Brain microvascular endothelial cell (primary cell): Measurements from ENCODE around the gene PRAMEF1.

Experiments
- DNase-seq: peaks from one replicate; pipeline ENCODE4 v3.0.0-alpha.2; 2020
- H3K27ac ChIP-seq: fragments of 250-450 bp; sonication (Bioruptor Pico); 2 replicates; pipeline ENCODE4 v1.5.1; 2020; ENCODE audit warnings: mild to moderate bottlenecking, moderate library complexity
- H3K27me3 ChIP-seq: fragments of 250-450 bp; sonication (Bioruptor Pico); replicated peaks from 2 replicates; pipeline ENCODE4 v1.5.1; 2020; ENCODE audit warnings: mild to moderate bottlenecking
- H3K36me3 ChIP-seq: fragments of 250-450 bp; sonication (Bioruptor Pico); replicated peaks from 2 replicates; pipeline ENCODE4 v1.5.1; 2020; ENCODE audit warnings: mild to moderate bottlenecking
- H3K4me3 ChIP-seq: 2 replicates; pipeline ENCODE4 v1.5.1; 2011; ENCODE audit warnings: low read depth, mild to moderate bottlenecking, control low read depth, low read length, moderate library complexity
- in situ Hi-C: cut with HindIII; loops from 2 replicates; pipeline ENCODE4 v1.10.0; 2017; ENCODE audit warnings: low sequenced_read_pairs, low pct_ligation_motif_present
- TF ChIP-seq, protein P1 (sequence below): IDR thresholded peaks from 2 replicates; pipeline ENCODE4 v1.5.1; 2011; ENCODE audit warnings: low read depth, mild to moderate bottlenecking, moderate library complexity, low read length, control low read depth, inconsistent platforms; ENCODE audit errors: missing control alignments

The PRAMEF1 gene

DNA sequence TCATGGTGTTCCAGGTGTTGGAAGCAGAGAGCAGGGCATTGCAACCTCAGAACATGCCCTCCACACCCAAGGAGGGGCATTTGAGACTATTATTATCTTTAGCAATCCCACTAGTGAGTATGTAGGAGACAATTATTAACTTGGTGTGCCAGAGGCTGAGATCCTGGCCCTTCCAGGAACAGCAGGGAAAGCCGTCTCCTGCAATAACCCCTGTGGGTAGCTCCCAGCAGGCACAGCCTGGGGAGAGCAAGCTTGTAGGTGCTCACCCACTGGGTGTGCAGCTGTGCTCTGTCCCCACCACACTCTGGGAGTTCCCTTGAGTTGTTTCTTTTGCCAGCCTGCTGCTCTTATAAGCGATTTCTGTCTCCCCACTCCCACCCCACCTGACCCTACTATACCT, 34.9 kb upstream of the PRAMEF1 start:
- TF ChIP-seq, protein P1, sequence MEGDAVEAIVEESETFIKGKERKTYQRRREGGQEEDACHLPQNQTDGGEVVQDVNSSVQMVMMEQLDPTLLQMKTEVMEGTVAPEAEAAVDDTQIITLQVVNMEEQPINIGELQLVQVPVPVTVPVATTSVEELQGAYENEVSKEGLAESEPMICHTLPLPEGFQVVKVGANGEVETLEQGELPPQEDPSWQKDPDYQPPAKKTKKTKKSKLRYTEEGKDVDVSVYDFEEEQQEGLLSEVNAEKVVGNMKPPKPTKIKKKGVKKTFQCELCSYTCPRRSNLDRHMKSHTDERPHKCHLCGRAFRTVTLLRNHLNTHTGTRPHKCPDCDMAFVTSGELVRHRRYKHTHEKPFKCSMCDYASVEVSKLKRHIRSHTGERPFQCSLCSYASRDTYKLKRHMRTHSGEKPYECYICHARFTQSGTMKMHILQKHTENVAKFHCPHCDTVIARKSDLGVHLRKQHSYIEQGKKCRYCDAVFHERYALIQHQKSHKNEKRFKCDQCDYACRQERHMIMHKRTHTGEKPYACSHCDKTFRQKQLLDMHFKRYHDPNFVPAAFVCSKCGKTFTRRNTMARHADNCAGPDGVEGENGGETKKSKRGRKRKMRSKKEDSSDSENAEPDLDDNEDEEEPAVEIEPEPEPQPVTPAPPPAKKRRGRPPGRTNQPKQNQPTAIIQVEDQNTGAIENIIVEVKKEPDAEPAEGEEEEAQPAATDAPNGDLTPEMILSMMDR = no peak
- in situ Hi-C loops = no loop called here
- no peak overlapping the region for H3K27ac ChIP-seq
- no peaks in the 10 kb centered on the region for H3K27me3 ChIP-seq
- no peak overlapping the region for H3K4me3 ChIP-seq
- no peaks in the 10 kb centered on the region for H3K36me3 ChIP-seq
- no peak for DNase-seq

DNA sequence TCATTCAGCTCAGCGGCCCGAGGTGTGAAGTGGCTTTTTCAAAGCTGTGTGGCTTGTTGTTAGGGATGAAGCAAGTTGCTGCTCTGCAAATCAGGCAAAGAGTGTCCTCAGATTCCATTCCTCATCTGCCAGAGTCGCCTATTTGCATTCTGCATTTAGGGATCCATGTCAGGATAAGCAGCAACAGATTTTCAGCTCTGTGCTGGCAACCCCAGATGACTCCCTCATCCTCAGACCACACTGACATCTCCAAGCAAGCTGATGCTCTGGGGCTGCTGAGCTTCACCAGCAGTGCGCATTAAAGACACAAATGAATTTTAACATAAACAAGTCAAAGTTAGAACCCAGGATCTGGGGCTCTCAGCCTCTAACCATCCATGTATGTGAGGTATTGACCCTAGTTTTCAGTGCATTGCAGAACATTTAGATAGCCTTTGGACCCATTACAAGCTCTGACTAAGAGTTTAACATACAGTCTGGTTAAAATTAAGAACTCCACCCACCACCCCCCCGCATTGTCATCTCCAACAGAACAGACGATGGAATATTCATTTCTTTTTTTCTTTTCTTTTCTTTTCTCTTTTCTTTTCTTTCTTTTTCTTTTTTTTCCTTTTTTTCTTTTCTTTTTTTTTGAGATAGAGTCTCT, 34.3 kb upstream of the PRAMEF1 start:
- Histone ChIP-seq H3K36me3 (no peaks in the 10 kb centered on the region), H3K4me3 (no peak overlapping the region), H3K27ac (no peak overlapping the region), H3K27me3 (no peaks in the 10 kb centered on the region)
- TF ChIP-seq, protein P1 = no peak
- in situ Hi-C loops = no loop called here
- no peak for DNase-seq

DNA sequence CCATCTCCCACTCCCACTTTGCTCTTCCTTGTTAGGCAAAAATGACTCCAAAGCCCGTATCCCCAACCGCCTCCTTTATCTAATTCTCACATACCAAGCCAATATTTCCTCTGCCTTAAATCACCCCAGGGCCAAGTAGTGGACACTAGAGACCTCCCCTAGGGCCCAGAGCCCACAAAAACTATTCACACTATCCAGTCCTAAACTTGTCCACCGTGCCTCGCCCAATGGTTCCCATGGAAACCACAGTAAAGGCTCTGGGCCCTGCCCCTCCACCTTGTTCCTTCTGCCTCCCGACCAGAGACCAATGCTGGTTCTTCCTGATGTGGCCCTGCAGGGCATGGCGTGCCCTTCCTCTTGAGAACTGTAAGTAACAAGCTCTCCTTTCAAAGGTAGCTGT, 33.4 kb upstream of the PRAMEF1 start:
- TF ChIP-seq, protein P1 = no peak
- in situ Hi-C loops = no loop called here
- Histone ChIP-seq H3K27ac (no peak overlapping the region), H3K27me3 (no peaks in the 10 kb centered on the region), H3K36me3 (no peaks in the 10 kb centered on the region), H3K4me3 (no peak overlapping the region)
- no peak for DNase-seq

DNA sequence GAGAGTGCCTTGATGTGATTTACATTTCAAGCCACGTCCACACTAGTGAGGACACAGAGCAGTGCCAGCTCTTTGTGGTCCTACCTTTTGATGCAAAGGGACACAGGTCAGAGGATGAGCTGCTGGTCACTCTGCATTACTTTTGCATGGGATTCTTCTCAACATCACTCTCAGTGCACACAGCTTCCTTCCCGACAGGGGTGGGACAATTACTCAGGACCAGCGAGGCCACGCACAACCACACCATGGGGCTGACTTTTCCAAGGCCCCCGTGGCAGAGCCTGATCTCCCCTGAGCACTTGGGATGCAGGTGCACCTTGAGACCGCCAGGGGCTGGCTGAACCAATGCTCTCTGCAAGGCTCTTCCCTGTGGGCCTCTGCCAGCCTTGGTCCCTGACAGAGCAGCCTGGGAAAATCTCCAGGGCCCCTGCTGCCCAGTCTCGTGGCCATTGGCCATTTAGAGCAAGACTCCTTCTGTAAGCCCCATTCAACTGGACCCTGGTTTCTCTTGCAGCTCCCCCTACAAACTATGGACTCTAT, 30.9 kb upstream of the PRAMEF1 start:
- in situ Hi-C loops = no loop called here
- Histone ChIP-seq H3K27ac (no peak overlapping the region), H3K27me3 (no peaks in the 10 kb centered on the region), H3K4me3 (no peak overlapping the region), H3K36me3 (no peaks in the 10 kb centered on the region)
- TF ChIP-seq, protein P1 = no peak
- DNase-seq = no peak

DNA sequence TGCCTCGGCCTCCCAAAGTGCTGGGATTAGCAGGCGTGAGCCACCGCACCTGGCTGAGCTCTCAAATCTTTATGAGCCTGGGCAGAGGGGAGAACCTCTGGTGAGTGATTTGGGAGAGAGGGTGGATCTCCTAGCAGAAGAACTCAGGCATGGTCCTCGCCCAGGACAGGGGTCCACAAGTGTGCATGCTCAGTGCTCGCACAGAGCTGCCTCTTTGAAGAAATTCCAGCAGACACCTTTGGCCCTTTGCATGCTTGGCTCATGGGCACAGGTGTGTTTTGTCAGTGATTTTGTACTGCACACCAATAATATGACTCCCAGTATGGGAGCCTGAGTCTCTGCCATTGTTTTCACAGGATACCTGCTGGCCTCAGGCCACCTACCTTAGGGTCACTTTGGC, 29.4 kb upstream of the PRAMEF1 start:
- Histone ChIP-seq H3K4me3 (no peak overlapping the region), H3K27me3 (no peaks in the 10 kb centered on the region), H3K36me3 (no peaks in the 10 kb centered on the region), H3K27ac (no peak overlapping the region)
- DNase-seq = no peak
- in situ Hi-C loops = no loop called here
- TF ChIP-seq, protein P1 = no peak

DNA sequence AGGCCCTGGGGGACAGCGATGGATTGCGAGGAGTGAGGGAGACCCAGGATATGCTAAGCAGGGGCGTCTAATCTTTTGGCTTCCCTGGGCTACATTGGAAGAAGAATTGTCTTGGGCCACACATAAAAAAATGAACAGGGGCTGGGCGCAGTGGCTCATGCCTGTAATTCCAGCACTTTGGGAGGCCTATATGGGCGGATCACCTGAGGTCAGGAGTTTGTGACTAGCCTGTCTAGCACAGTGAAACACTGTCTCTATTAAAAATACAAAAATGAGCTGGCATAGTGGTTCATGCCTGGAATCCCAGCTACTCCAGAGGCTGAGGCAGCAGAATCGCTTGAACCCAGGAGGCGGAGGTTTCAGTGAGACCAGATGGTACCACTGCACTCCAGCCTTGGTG, 28.4 kb upstream of the PRAMEF1 start:
- H3K4me3 ChIP-seq = no peak overlapping the region
- in situ Hi-C loops = no loop called here
- H3K27ac ChIP-seq = no peak overlapping the region
- H3K36me3 ChIP-seq = no peaks in the 10 kb centered on the region
- no peak for DNase-seq
- TF ChIP-seq, protein P1 = no peak
- no peaks in the 10 kb centered on the region for H3K27me3 ChIP-seq
